H7 (cell line): ENCODE measurements around the gene HDAC1. TPM values are rescaled to one million over a fixed set of nuclear protein-coding genes. Genes with fewer than 3 reads are reported as not detected.
"Not testable (repeated sequence)": the region's sequence is repeated elsewhere in the genome, so short reads cannot be mapped to it uniquely, and the experiment has no call there.

Source experiments
- DNase-seq: peaks from one replicate; pipeline ENCODE4 v3.0.0; 2012
- H3K27me3 ChIP-seq: 2 replicates; pipeline ENCODE4 v1.6.0; 2011; ENCODE audit warnings: mild to moderate bottlenecking, low read length; ENCODE audit not compliant: control insufficient read depth, insufficient read depth
- H3K36me3 ChIP-seq: replicated peaks from 2 replicates; pipeline ENCODE4 v1.5.1; 2011; ENCODE audit warnings: low read length; ENCODE audit not compliant: control insufficient read depth, insufficient read depth
- H3K4me3 ChIP-seq: 2 replicates; pipeline ENCODE4 v1.5.1; 2011; ENCODE audit warnings: low read depth, mild to moderate bottlenecking, control low read depth, low read length, moderate library complexity; ENCODE audit not compliant: insufficient read depth
- total RNA-seq: library from RNA; depleted of rRNA; stranded (reverse); fragments of >200 nt; shearing (Covaris generic); gene quantifications from 2 replicates; pipeline ENCODE4 v1.2.3, GENCODE V29; 2014

HDAC1 gene
- total RNA-seq, 1 experiment from 2014 or later = 133 TPM

- H3K4me3 ChIP-seq, DNase-seq, H3K27me3 ChIP-seq, H3K36me3 ChIP-seq: not testable (repeated sequence)
Observed at GRCh38 chr1:32298211-32298610, 6.3 kb downstream of the HDAC1 start.

- DNase-seq = no peak
- Histone ChIP-seq H3K4me3 (no peak overlapping the region), H3K27me3 (no peaks in the 10 kb centered on the region), H3K36me3 (peaks cover 13% of the 10 kb centered on the region)
Observed at GRCh38 chr1:32299327-32299726, 7.4 kb downstream of the HDAC1 start.

- Histone ChIP-seq H3K36me3 (peaks cover 13% of the 10 kb centered on the region), H3K4me3 (no peak overlapping the region), H3K27me3 (no peaks in the 10 kb centered on the region)
- DNase-seq = no peak
Observed at GRCh38 chr1:32303358-32303757, 11.5 kb downstream of the HDAC1 start.

- DNase-seq = no peak
- Histone ChIP-seq H3K27me3 (no peaks in the 10 kb centered on the region), H3K36me3 (peaks cover 13% of the 10 kb centered on the region), H3K4me3 (no peak overlapping the region)
Observed at GRCh38 chr1:32303997-32304622, 12.2 kb downstream of the HDAC1 start.

- DNase-seq = no peak
- Histone ChIP-seq H3K27me3 (no peaks in the 10 kb centered on the region), H3K4me3 (no peak overlapping the region), H3K36me3 (peaks cover 13% of the 10 kb centered on the region)
Observed at GRCh38 chr1:32305310-32305709, 13.4 kb downstream of the HDAC1 start.

- H3K4me3 ChIP-seq = no peak overlapping the region
- H3K36me3 ChIP-seq = peaks cover 12% of the 10 kb centered on the region
- H3K27me3 ChIP-seq = no peaks in the 10 kb centered on the region
- no peak for DNase-seq
Observed at GRCh38 chr1:32307324-32307723, 15.4 kb downstream of the HDAC1 start.

GRCh38 chr1:32309960-32310359, 18.1 kb downstream of the HDAC1 start:
- H3K4me3 ChIP-seq = no peak overlapping the region
- H3K27me3 ChIP-seq = no peaks in the 10 kb centered on the region
- H3K36me3 ChIP-seq = no peaks in the 10 kb centered on the region; the same call in 1 of the 2 replicates
- DNase-seq = no peak

GRCh38 chr1:32311709-32312393, 20.0 kb downstream of the HDAC1 start:
- no peaks in the 10 kb centered on the region for H3K27me3 ChIP-seq
- no peak overlapping the region for H3K4me3 ChIP-seq
- H3K36me3 ChIP-seq = peaks cover 2% of the 10 kb centered on the region
- DNase-seq = no peak

- H3K4me3 ChIP-seq = no peak overlapping the region
- H3K36me3 ChIP-seq = peaks cover 5% of the 10 kb centered on the region
- no peaks in the 10 kb centered on the region for H3K27me3 ChIP-seq
- DNase-seq = no peak
Observed at GRCh38 chr1:32316903-32317277, 25.0 kb downstream of the HDAC1 start.

- DNase-seq = no peak
- H3K27me3 ChIP-seq = no peaks in the 10 kb centered on the region
- peaks cover 6% of the 10 kb centered on the region for H3K36me3 ChIP-seq
- H3K4me3 ChIP-seq = no peak overlapping the region
Observed at GRCh38 chr1:32318127-32318869, 26.4 kb downstream of the HDAC1 start.

- H3K4me3 ChIP-seq = no peak overlapping the region
- peaks cover 5% of the 10 kb centered on the region for H3K36me3 ChIP-seq
- DNase-seq = no peak
- no peaks in the 10 kb centered on the region for H3K27me3 ChIP-seq
Observed at GRCh38 chr1:32321712-32322291, 29.9 kb downstream of the HDAC1 start.

- Histone ChIP-seq H3K4me3 (no peak overlapping the region), H3K36me3 (peaks cover 38% of the 10 kb centered on the region), H3K27me3 (no peaks in the 10 kb centered on the region)
- no peak for DNase-seq
Observed at GRCh38 chr1:32327204-32327603, 35.3 kb downstream of the HDAC1 start.

GRCh38 chr1:32329931-32330466, 38.1 kb downstream of the HDAC1 start:
- Histone ChIP-seq H3K4me3 (no peak overlapping the region), H3K36me3 (peaks cover 56% of the 10 kb centered on the region), H3K27me3 (no peaks in the 10 kb centered on the region)
- no peak for DNase-seq

GRCh38 chr1:32330558-32331151, 38.8 kb downstream of the HDAC1 start:
- Histone ChIP-seq H3K27me3 (no peaks in the 10 kb centered on the region), H3K36me3 (peaks cover 56% of the 10 kb centered on the region), H3K4me3 (no peak overlapping the region)
- DNase-seq = no peak
